G401.6 (cell line): ENCODE data around the gene RAP1GAP2.
A peak's percentile ranks its signal among the peaks of the same experiment; 100 is the strongest.
"Not testable (repeated sequence)": the region's sequence is repeated elsewhere in the genome, so short reads cannot be mapped to it uniquely, and the experiment has no call there.

Experiments used
- FAIRE-seq: peaks from 2 replicates; lab custom pipeline; 2012; peaks lifted over from hg19 to GRCh38; lab: Jason Lieb, UNC

RAP1GAP2 gene

GRCh38 chr17:3049705-3050295, 253.6 kb downstream of the RAP1GAP2 start:
- FAIRE-seq, result no peak

GRCh38 chr17:3054868-3055267, 258.6 kb downstream of the RAP1GAP2 start:
- not testable (repeated sequence) for FAIRE-seq

GRCh38 chr17:3062824-3063377, 266.7 kb downstream of the RAP1GAP2 start:
- not testable (repeated sequence) for FAIRE-seq

GRCh38 chr17:3063507-3063906, 267.3 kb downstream of the RAP1GAP2 start, which contains the start of gene OR1D5:
TSS of gene OR1D5 (minus strand) at chr17:3063607. CDS start at chr17:3063607, 0 bp downstream.
- FAIRE-seq, result peak; percentile 76

- FAIRE-seq, result peak; percentile 11
Observed at GRCh38 chr17:3065192-3065591, 269.0 kb downstream of the RAP1GAP2 start.

- not testable (repeated sequence) for FAIRE-seq
Observed at GRCh38 chr17:3073850-3074249, 277.6 kb downstream of the RAP1GAP2 start.
